HepG2 (cell line): ENCODE measurements around the gene SKI. TPM values are rescaled to one million over a fixed set of nuclear protein-coding genes. Genes with fewer than 3 reads are reported as not detected.

Experiments used
- AKNA ChIP-seq: sonication (generic); formaldehyde crosslinking; IDR thresholded peaks from 2 replicates; pipeline ENCODE4 v1.4.0; 2020; ENCODE audit warnings: missing genetic modification reagents, borderline replicate concordance
- CHCHD3 ChIP-seq: sonication (generic); formaldehyde crosslinking; IDR thresholded peaks from 2 replicates; pipeline ENCODE4 v1.8.0; 2022; ENCODE audit warnings: mild to moderate bottlenecking, missing genetic modification reagents, moderate library complexity
- CTCF ChIP-seq: sonication (generic); formaldehyde crosslinking; IDR thresholded peaks from 2 replicates; pipeline ENCODE4 v1.5.0; 2020; ENCODE audit warnings: mild to moderate bottlenecking, missing genetic modification reagents, moderate library complexity
- FLYWCH1 ChIP-seq: sonication (generic); formaldehyde crosslinking; IDR thresholded peaks from 2 replicates; pipeline ENCODE4 v1.8.1; 2023; ENCODE audit warnings: mild to moderate bottlenecking, missing genetic modification reagents
- MEF2D ChIP-seq: sonication (generic); formaldehyde crosslinking; IDR thresholded peaks from 2 replicates; pipeline ENCODE4 v1.5.1; 2020; ENCODE audit warnings: mild to moderate bottlenecking, missing genetic modification reagents
- MXD1 ChIP-seq: sonication (generic); formaldehyde crosslinking; IDR thresholded peaks from 2 replicates; pipeline ENCODE4 v1.4.0; 2020; ENCODE audit warnings: mild to moderate bottlenecking, missing genetic modification reagents
- NKX3-1 ChIP-seq: sonication (generic); formaldehyde crosslinking; IDR thresholded peaks from 2 replicates; pipeline ENCODE4 v1.5.0; 2020; ENCODE audit warnings: missing genetic modification reagents
- PITX1 ChIP-seq: sonication (generic); formaldehyde crosslinking; IDR thresholded peaks from 2 replicates; pipeline ENCODE4 v1.5.1; 2020; ENCODE audit warnings: mild to moderate bottlenecking, missing genetic modification reagents
- RNF2 ChIP-seq: fragments of 450-650 bp; conservative IDR thresholded peaks from 2 replicates; pipeline ENCODE4 v1.6.1; 2016; ENCODE audit warnings: low read depth
- TCF12 ChIP-seq, 2 experiments: fragments of 450-650 bp in 1 of 2; sonication (generic) in 1 of 2; formaldehyde crosslinking in 1 of 2; IDR thresholded peaks; 2 replicates each; pipeline versions ENCODE4 v1.6.1 to v1.8.0; 2017 to 2022; ENCODE audit warnings: antibody characterized with exemption in 1 of 2, mild to moderate bottlenecking in 1 of 2, missing genetic modification reagents in 1 of 2, moderate library complexity in 1 of 2
- YEATS2 ChIP-seq: sonication (generic); formaldehyde crosslinking; IDR thresholded peaks from 2 replicates; pipeline ENCODE4 v1.4.0; 2020; ENCODE audit warnings: missing genetic modification reagents, borderline replicate concordance
- ZNF563 ChIP-seq: sonication (generic); formaldehyde crosslinking; IDR thresholded peaks from 2 replicates; pipeline ENCODE4 v1.8.0; 2022; ENCODE audit warnings: mild to moderate bottlenecking, moderate library complexity, missing genetic modification reagents
- polyA plus RNA-seq, 8 experiments: library from polyadenylated mRNA; depleted of rRNA in 3 of 8; stranded (reverse) in 7 of 8; unstranded in 1 of 8; fragments of >200 nt; fragmentation: Illumina TruSeq in 4 of 8; extraction: Trizol in 4 of 8; gene quantifications; 2 replicates each; pipeline versions ENCODE4 v1.2.1 to v1.2.3, GENCODE V29; 2011 to 2016; ENCODE audit warnings: low read depth in 4 of 8, missing spikeins in 1 of 8, mixed read lengths in 1 of 8; ENCODE audit not compliant: insufficient read depth in 1 of 8
- total RNA-seq, 5 experiments: library from RNA; depleted of rRNA; stranded (reverse); fragments of >200 nt; fragmentation: Illumina TruSeq; extraction: Trizol; gene quantifications; 2 replicates each; pipeline ENCODE4 v1.2.3, GENCODE V29; 2016; ENCODE audit warnings: low read depth in 1 of 5
- TF ChIP-seq, protein P1 (sequence below): sonication (generic); formaldehyde crosslinking; IDR thresholded peaks from 2 replicates; pipeline ENCODE4 v1.5.1; 2020; ENCODE audit warnings: mild to moderate bottlenecking, missing genetic modification reagents, moderate library complexity
- TF ChIP-seq, protein P2 (sequence below): sonication (generic); formaldehyde crosslinking; IDR thresholded peaks from 2 replicates; pipeline ENCODE4 v1.8.1; 2023; ENCODE audit warnings: missing genetic modification reagents, inconsistent platforms, borderline replicate concordance
- TF ChIP-seq, protein P3 (sequence below): sonication (generic); formaldehyde crosslinking; IDR thresholded peaks from 2 replicates; pipeline ENCODE4 v1.4.0; 2020; ENCODE audit warnings: missing genetic modification reagents

The SKI gene
- total and polyA plus RNA-seq, 2 of the 13 experiments (the other 11 are each of a cell fraction or from before 2014, with no cell fraction given): 4.7 to 6.9 TPM

- TF ChIP-seq MXD1 (CRISPR knock-in tag) (no peak), YEATS2 (CRISPR knock-in tag) (no peak), PITX1 (0 out of 2 replicates have a peak, but pooled peaks have one; percentile 29), MEF2D (CRISPR knock-in tag) (no peak), AKNA (no peak), NKX3-1 (CRISPR knock-in tag) (no peak), RNF2 (no peak), CHCHD3 (no peak; the same call in 1 of the 2 replicates), ZNF563 (no peak), CTCF (CRISPR knock-in tag) (0 out of 2 replicates have a peak, but pooled peaks have one; percentile 1), TCF12 (IDR thresholded peaks at IDR 0.05) (no peak), TCF12 (CRISPR knock-in tag; IDR thresholded peaks at IDR 0.05) (no peak), FLYWCH1 (CRISPR knock-in tag) (no peak)
- TF ChIP-seq, protein P1, sequence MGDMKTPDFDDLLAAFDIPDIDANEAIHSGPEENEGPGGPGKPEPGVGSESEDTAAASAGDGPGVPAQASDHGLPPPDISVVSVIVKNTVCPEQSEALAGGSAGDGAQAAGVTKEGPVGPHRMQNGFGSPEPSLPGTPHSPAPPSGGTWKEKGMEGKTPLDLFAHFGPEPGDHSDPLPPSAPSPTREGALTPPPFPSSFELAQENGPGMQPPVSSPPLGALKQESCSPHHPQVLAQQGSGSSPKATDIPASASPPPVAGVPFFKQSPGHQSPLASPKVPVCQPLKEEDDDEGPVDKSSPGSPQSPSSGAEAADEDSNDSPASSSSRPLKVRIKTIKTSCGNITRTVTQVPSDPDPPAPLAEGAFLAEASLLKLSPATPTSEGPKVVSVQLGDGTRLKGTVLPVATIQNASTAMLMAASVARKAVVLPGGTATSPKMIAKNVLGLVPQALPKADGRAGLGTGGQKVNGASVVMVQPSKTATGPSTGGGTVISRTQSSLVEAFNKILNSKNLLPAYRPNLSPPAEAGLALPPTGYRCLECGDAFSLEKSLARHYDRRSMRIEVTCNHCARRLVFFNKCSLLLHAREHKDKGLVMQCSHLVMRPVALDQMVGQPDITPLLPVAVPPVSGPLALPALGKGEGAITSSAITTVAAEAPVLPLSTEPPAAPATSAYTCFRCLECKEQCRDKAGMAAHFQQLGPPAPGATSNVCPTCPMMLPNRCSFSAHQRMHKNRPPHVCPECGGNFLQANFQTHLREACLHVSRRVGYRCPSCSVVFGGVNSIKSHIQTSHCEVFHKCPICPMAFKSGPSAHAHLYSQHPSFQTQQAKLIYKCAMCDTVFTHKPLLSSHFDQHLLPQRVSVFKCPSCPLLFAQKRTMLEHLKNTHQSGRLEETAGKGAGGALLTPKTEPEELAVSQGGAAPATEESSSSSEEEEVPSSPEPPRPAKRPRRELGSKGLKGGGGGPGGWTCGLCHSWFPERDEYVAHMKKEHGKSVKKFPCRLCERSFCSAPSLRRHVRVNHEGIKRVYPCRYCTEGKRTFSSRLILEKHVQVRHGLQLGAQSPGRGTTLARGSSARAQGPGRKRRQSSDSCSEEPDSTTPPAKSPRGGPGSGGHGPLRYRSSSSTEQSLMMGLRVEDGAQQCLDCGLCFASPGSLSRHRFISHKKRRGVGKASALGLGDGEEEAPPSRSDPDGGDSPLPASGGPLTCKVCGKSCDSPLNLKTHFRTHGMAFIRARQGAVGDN: peak; percentile 80
- TF ChIP-seq, protein P2, sequence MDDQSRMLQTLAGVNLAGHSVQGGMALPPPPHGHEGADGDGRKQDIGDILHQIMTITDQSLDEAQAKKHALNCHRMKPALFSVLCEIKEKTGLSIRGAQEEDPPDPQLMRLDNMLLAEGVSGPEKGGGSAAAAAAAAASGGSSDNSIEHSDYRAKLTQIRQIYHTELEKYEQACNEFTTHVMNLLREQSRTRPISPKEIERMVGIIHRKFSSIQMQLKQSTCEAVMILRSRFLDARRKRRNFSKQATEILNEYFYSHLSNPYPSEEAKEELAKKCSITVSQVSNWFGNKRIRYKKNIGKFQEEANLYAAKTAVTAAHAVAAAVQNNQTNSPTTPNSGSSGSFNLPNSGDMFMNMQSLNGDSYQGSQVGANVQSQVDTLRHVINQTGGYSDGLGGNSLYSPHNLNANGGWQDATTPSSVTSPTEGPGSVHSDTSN (CRISPR knock-in tag): no peak
- TF ChIP-seq, protein P3, sequence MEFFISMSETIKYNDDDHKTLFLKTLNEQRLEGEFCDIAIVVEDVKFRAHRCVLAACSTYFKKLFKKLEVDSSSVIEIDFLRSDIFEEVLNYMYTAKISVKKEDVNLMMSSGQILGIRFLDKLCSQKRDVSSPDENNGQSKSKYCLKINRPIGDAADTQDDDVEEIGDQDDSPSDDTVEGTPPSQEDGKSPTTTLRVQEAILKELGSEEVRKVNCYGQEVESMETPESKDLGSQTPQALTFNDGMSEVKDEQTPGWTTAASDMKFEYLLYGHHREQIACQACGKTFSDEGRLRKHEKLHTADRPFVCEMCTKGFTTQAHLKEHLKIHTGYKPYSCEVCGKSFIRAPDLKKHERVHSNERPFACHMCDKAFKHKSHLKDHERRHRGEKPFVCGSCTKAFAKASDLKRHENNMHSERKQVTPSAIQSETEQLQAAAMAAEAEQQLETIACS (CRISPR knock-in tag): no peak
Observed at GRCh38 chr1:2316451-2316961, 88.4 kb downstream of the SKI start (continued).
